Pancreas (tissue), 10 donors: ENCODE results near the gene CDKAL1. TPM values are rescaled to one million over a fixed set of nuclear protein-coding genes. Genes with fewer than 3 reads are reported as not detected.
A peak's percentile ranks its signal among the peaks of the same experiment; 100 is the strongest.

Source experiments
- ATAC-seq, 4 donors: fragments of 200-7000 bp; cut with Tn5 transposase; one replicate each; pipeline versions ENCODE4 v1.8.0 to v1.9.1; 2020; ENCODE audit warnings: mild to moderate bottlenecking in 4 of 4, moderate library complexity in 4 of 4
- DNase-seq, 6 donors: peaks; one replicate each; pipeline ENCODE4 v3.0.0-alpha.2; 2020
- FAIRE-seq: peaks from 2 replicates; lab custom pipeline; 2012; peaks lifted over from hg19 to GRCh38; lab: Jason Lieb, UNC
- H3K27ac ChIP-seq, 4 donors: fragments of 200-600 bp; sonication (generic); 1 replicate in 3 of 4; 2 replicates in 1 of 4; pipeline versions ENCODE4 v1.5.0 to v1.8.0; 2020
- H3K27me3 ChIP-seq, 4 donors: fragments of 200-600 bp; one replicate each; pipeline ENCODE4 v1.8.0; 2021
- H3K36me3 ChIP-seq, 3 donors: fragments of 200-600 bp; sonication (generic) in 1 of 3; one replicate each; pipeline versions ENCODE4 v1.5.0 to v1.8.0; 2020 to 2021
- H3K4me1 ChIP-seq, 3 donors: fragments of 200-600 bp; one replicate each; pipeline ENCODE4 v1.8.0; 2021
- H3K4me3 ChIP-seq, 4 donors: fragments of 200-600 bp; sonication (generic) in 2 of 4; one replicate each; pipeline versions ENCODE4 v1.5.0 to v1.8.0; 2020 to 2021
- H3K9me3 ChIP-seq, 4 donors: fragments of 200-600 bp; one replicate each; pipeline ENCODE4 v1.8.0; 2021
- WGBS, 2 donors: extraction: QIAGEN DNeasy Blood & Tissue Kit; methylation state at CpG; one replicate each; pipeline ENCODE4 v1.1.7; 2013; 5-methylcytosine and 5-hydroxymethylcytosine counted together
- intact Hi-C, 3 donors: fragments of 100-400 bp; cut with DNase I; formaldehyde crosslinking; loops; one replicate each; pipeline versions ENCODE4 v1.11.1 to v1.14.2; 2022
- polyA plus RNA-seq, 2 donors: library from polyadenylated mRNA; stranded (reverse); fragments of 200-250 nt; gene quantifications; one replicate each; pipeline ENCODE4 v1.2.3, GENCODE V29; 2013
- total RNA-seq, 6 donors: library from RNA; stranded (reverse); fragmentation: NEBNext Ultra II Directional in 4 of 6; extraction: Animal tissue kit (Norgen Biotek cat#: 25700) in 4 of 6; gene quantifications; one replicate each; pipeline versions ENCODE4 v1.2.1 to v1.2.4, GENCODE V29; 2021 to 2023
- TF ChIP-seq, protein P1 (sequence below), 4 donors: fragments of 200-600 bp; sonication (generic) in 3 of 4; IDR thresholded peaks; one replicate each; pipeline versions ENCODE4 v1.5.0 to v1.8.0; 2021; ENCODE audit warnings: antibody characterized with exemption in 4 of 4
- donor health status: healthy with polysubstance abuse.
- donor health status: DM: no; HTN: no; CAD: no; lungs with moderate emphysema.
- donor health status: DM: no; HTN: no; CAD: no.
- donor health status: control.
- donor health status: control.
- donor health status: Bipolar disorder and iron deficiency.
- donor health status: DM: yes; HTN: yes; CAD: no.
- donor health status: DM: no; HTN: no; CAD: no.
- donor health status: DM: no; HTN: no; CAD: no.
- donor health status: DM: yes; HTN: yes; CAD: no.

Gene CDKAL1
- total and polyA plus RNA-seq, 8 donors, result 3.3 to 11.7 (median 8.2) TPM

- intact Hi-C loops, result no loop called here
- 63 to 78% methylated on average over 2 of the region's 2 CpGs for WGBS, 2 donors
- H3K27ac ChIP-seq, result no peak overlapping the region
- no peaks in the 10 kb centered on the region for H3K36me3 ChIP-seq
- DNase-seq (no peak), ATAC-seq (no peak), FAIRE-seq (no peak)
- TF ChIP-seq, protein P1, sequence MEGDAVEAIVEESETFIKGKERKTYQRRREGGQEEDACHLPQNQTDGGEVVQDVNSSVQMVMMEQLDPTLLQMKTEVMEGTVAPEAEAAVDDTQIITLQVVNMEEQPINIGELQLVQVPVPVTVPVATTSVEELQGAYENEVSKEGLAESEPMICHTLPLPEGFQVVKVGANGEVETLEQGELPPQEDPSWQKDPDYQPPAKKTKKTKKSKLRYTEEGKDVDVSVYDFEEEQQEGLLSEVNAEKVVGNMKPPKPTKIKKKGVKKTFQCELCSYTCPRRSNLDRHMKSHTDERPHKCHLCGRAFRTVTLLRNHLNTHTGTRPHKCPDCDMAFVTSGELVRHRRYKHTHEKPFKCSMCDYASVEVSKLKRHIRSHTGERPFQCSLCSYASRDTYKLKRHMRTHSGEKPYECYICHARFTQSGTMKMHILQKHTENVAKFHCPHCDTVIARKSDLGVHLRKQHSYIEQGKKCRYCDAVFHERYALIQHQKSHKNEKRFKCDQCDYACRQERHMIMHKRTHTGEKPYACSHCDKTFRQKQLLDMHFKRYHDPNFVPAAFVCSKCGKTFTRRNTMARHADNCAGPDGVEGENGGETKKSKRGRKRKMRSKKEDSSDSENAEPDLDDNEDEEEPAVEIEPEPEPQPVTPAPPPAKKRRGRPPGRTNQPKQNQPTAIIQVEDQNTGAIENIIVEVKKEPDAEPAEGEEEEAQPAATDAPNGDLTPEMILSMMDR (IDR thresholded peaks at IDR 0.05), result no peak
- H3K4me3 ChIP-seq, result no peak overlapping the region
- H3K4me1 ChIP-seq, result peaks cover 0 to 23% (median 16%) of the 10 kb centered on the region in 3 donors
- H3K9me3 ChIP-seq, result no peaks in the 10 kb centered on the region
- H3K27me3 ChIP-seq, result no peaks in the 10 kb centered on the region
Observed at GRCh38 chr6:21147995-21148394, 613.7 kb downstream of the CDKAL1 start.

DNA sequence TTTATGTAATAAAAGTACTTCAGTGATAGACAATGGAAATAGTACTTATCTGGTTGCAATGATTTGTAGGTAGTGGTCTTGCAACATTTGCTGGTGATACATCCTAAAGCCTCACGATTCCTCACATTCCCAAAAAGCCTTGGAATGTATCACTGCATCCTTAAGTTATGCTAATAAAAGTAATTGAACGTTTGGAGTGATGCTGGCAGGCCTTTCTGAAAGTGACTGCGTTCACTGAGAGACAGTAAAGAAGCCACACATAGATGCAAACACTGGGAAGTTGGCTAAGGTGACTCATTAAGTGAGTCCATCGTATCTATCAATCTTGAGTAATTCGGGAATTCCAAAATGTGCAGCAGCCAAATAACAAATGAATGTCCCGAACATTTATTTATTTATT lies 615.2 kb downstream of the CDKAL1 start:
- TF ChIP-seq, protein P1 (IDR thresholded peaks at IDR 0.05), result no peak
- Histone ChIP-seq H3K4me1 (peaks cover 0 to 23% (median 16%) of the 10 kb centered on the region in 3 donors), H3K36me3 (no peaks in the 10 kb centered on the region), H3K4me3 (no peak overlapping the region), H3K27ac (no peak overlapping the region), H3K9me3 (no peaks in the 10 kb centered on the region), H3K27me3 (no peaks in the 10 kb centered on the region)
- 82 to 85% methylated on average over 6 of the region's 6 CpGs for WGBS, 2 donors
- no peak for ATAC-seq
- intact Hi-C loops, result no loop called here
- FAIRE-seq, result no peak
- DNase-seq, result no peak

DNA sequence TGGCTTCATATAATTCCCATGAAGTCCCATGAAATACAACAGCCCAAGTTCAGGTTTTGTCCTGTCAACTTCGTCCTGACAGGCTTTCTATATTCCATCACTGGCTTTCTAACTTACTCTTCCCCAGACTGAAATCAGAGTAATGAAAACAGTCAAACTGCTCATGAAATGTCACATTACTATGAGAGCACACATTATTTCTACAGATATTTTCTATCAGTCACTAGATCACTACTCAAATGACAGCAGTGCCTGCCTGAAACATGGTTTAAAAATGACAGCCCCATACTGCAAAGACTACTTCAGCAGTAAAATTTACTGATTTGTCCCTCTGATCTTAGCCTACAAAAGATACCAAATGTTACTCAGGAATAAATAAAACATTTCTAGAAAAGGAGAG lies 616.4 kb downstream of the CDKAL1 start:
- TF ChIP-seq, protein P1 (IDR thresholded peaks at IDR 0.05), result no peak
- H3K27ac ChIP-seq, result peak overlapping the region in 2 of 4 donors; percentile 16 to 53
- peak; percentile 19 to 25 (median 22) for ATAC-seq
- H3K4me3 ChIP-seq, result no peak overlapping the region
- intact Hi-C loops, result no loop called here
- DNase-seq, result no peak
- H3K9me3 ChIP-seq, result no peaks in the 10 kb centered on the region
- peaks cover 0 to 23% (median 16%) of the 10 kb centered on the region in 3 donors for H3K4me1 ChIP-seq
- H3K27me3 ChIP-seq, result no peaks in the 10 kb centered on the region
- WGBS, 2 donors, result 67 to 87% methylated on average over 1 of the region's 1 CpG
- FAIRE-seq, result no peak
- H3K36me3 ChIP-seq, result no peaks in the 10 kb centered on the region

DNA sequence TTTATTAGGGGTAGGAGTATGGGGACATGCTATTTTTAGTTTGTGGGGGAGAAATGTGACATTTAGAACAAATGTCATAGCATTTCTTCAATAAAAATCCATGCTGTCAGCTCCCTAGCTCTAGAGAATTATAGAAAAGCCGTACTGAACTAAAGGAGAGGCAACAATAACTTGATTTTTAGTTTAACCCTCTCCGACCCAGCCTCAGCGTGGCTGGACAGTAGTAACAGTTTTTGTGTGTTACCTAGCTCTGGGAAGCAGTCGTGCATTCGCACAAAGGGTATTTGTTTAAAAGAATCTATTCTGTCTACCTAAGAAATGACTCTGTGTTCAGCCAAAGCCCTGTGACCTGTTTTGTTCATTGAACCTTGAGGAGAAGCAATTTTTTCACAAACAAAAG lies 616.9 kb downstream of the CDKAL1 start:
- Histone ChIP-seq H3K27me3 (no peaks in the 10 kb centered on the region), H3K9me3 (no peaks in the 10 kb centered on the region), H3K4me3 (no peak overlapping the region), H3K4me1 (peaks cover 0 to 23% (median 16%) of the 10 kb centered on the region in 3 donors), H3K36me3 (no peaks in the 10 kb centered on the region), H3K27ac (peak overlapping the region in 2 of 4 donors; percentile 16 to 53)
- FAIRE-seq, result no peak
- WGBS, 2 donors, result 15 to 18% methylated on average over 5 of the region's 5 CpGs
- intact Hi-C loops, result no loop called here
- peak in 1 of 6 donors; percentile 18 for DNase-seq
- ATAC-seq, result peak; percentile 74 to 87 (median 80)
- TF ChIP-seq, protein P1 (IDR thresholded peaks at IDR 0.05), result no peak

DNA sequence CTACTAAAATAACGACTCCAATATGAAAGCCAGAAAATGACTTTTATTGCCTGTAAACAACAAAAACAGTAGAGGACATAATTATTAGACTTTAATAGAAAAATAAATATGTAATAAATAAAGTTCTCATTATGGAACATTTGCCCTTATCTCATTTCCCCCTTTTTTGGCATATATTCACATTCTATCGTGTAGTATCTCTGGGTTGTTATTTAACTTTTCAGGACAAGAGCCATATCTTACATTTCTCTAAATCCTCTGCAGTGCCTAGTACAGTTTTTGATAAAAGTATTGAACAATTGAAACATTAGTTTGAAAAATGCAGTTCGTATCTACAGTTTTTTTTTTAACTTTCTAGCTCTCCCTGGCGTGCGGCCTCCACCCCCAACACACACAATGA lies 617.3 kb downstream of the CDKAL1 start:
- TF ChIP-seq, protein P1 (IDR thresholded peaks at IDR 0.05), result no peak
- H3K27ac ChIP-seq, result peak overlapping the region in 2 of 4 donors; percentile 16 to 53
- DNase-seq (no peak), FAIRE-seq (peak; percentile 61), ATAC-seq (peak; percentile 56 to 82 (median 74))
- H3K27me3 ChIP-seq, result no peaks in the 10 kb centered on the region
- peaks cover 0 to 23% (median 16%) of the 10 kb centered on the region in 3 donors for H3K4me1 ChIP-seq
- H3K9me3 ChIP-seq, result no peaks in the 10 kb centered on the region
- intact Hi-C loops, result no loop called here
- no peak overlapping the region for H3K4me3 ChIP-seq
- 11 to 12% methylated on average over 5 of the region's 5 CpGs for WGBS, 2 donors
- H3K36me3 ChIP-seq, result no peaks in the 10 kb centered on the region
